Tibial artery (tissue), 4 donors: ENCODE measurements around the gene PROX2.

Source experiments
- DNase-seq, 2 donors: peaks; one replicate each; pipeline ENCODE4 v3.0.0-alpha.2; 2019
- H3K27ac ChIP-seq, 2 donors: fragments of 200-600 bp; sonication (generic) in 1 of 2; 1 replicate in 1 of 2; 2 replicates in 1 of 2; pipeline ENCODE4 v1.5.1; 2018 to 2019; ENCODE audit warnings: mild to moderate bottlenecking in 1 of 2
- H3K27me3 ChIP-seq, 2 donors: fragments of 200-600 bp; sonication (generic) in 1 of 2; one replicate each; pipeline versions ENCODE4 v1.5.1 to v1.6.0; 2016 to 2019
- H3K36me3 ChIP-seq, 3 donors: fragments of 200-600 bp; sonication (generic) in 2 of 3; one replicate each; pipeline ENCODE4 v1.5.1; 2016 to 2019; ENCODE audit warnings: mild to moderate bottlenecking in 2 of 3
- H3K4me1 ChIP-seq, 4 donors: fragments of 200-600 bp; sonication (generic) in 2 of 4; 1 replicate in 3 of 4; 2 replicates in 1 of 4; pipeline ENCODE4 v1.5.1; 2016 to 2019
- H3K4me3 ChIP-seq, 2 donors: fragments of 200-600 bp; sonication (generic) in 1 of 2; 1 replicate in 1 of 2; 2 replicates in 1 of 2; pipeline ENCODE4 v1.5.1; 2018 to 2019; ENCODE audit warnings: mild to moderate bottlenecking in 2 of 2
- H3K9me3 ChIP-seq, 3 donors: fragments of 200-600 bp; sonication (generic) in 1 of 3; one replicate each; pipeline ENCODE4 v1.5.1; 2016 to 2019
- CTCF ChIP-seq, 2 experiments: fragments of 200-600 bp in 1 of 2; fragments of 450-650 bp in 1 of 2; IDR thresholded peaks; one replicate each; pipeline ENCODE4 v1.5.1; 2017 to 2019; ENCODE audit warnings: antibody characterized with exemption in 2 of 2, mild to moderate bottlenecking in 1 of 2, moderate library complexity in 1 of 2
- intact Hi-C: fragments of 100-400 bp; cut with DNase I; formaldehyde crosslinking; loops from one replicate; pipeline ENCODE4 v1.15.0; 2023; ENCODE audit warnings: low total_unique reads

The PROX2 gene, protein sequence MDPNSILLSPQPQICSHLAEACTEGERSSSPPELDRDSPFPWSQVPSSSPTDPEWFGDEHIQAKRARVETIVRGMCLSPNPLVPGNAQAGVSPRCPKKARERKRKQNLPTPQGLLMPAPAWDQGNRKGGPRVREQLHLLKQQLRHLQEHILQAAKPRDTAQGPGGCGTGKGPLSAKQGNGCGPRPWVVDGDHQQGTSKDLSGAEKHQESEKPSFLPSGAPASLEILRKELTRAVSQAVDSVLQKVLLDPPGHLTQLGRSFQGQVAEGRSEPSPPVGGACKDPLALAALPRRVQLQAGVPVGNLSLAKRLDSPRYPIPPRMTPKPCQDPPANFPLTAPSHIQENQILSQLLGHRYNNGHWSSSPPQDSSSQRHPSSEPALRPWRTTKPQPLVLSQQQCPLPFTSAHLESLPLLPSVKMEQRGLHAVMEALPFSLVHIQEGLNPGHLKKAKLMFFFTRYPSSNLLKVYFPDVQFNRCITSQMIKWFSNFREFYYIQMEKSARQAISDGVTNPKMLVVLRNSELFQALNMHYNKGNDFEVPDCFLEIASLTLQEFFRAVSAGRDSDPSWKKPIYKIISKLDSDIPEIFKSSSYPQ

GRCh38 chr14:74875941-74876913, at the start of gene PROX2:
Gene PROX2, minus strand, starts transcription at chr14:74876145. Its CDS starts 12,311 bp downstream, at chr14:74863834.
- no peaks in the 10 kb centered on the region for H3K9me3 ChIP-seq
- H3K27ac ChIP-seq = no peak within 1 kb of the TSS
- intact Hi-C loops = no loop called here
- peaks cover 0 to 5% (median 3%) of the 10 kb centered on the region in 4 donors for H3K4me1 ChIP-seq
- TF ChIP-seq CTCF (IDR thresholded peaks at IDR 0.05) = no peak
- H3K4me3 ChIP-seq = no peak within 1 kb of the TSS
- no peaks in the 10 kb centered on the region for H3K27me3 ChIP-seq
- no peak for DNase-seq
- H3K36me3 ChIP-seq = no peaks in the 10 kb centered on the region

- peak in 1 of 2 donors; percentile 51 for DNase-seq
- H3K4me1 ChIP-seq = peaks cover 0 to 12% (median 7%) of the 10 kb centered on the region in 4 donors
- no peaks in the 10 kb centered on the region for H3K27me3 ChIP-seq
- H3K4me3 ChIP-seq = no peak overlapping the region
- peaks cover 0 to 8% (median 5%) of the 10 kb centered on the region in 3 donors for H3K36me3 ChIP-seq
- intact Hi-C loops = no loop called here
- H3K9me3 ChIP-seq = no peaks in the 10 kb centered on the region
- H3K27ac ChIP-seq = no peak overlapping the region
- no peak for TF ChIP-seq CTCF (IDR thresholded peaks at IDR 0.05)
Measured at GRCh38 chr14:74924061-74924460, 48.1 kb upstream of the PROX2 start.

DNA sequence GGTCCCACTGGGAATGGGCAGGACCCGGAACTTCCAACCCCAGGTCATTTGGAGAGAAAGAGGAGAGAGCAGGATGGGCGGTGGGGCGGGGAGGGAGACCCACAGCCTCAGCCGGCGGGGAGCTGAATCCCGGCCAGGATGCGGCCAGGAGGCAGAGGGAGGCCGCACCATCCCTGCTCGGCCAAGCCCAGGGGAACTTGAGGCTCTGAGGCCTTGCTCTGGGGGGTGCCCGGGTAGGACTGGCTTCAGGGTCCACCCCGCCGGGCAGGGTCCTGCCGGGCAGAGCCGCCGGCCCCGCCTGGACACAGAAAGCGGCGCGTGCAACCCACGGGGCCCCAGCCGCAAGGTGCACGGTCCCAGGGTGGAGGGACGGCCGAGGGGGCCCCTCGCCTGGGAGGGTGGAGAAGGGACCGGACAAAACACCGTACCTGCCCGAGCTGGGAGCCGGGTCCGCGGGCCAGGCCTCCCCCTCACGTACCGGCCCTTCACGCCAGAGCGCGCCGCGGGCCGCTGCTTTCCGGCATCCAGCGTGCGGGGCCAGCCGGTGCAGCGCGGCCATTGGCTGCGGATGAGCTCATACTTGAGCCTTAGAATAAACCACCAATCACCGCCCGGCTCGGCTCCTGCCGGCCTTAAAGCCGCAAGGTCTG, 46.9 kb upstream of the PROX2 start, which contains the start of gene RPS6KL1:
TSS of gene RPS6KL1 (minus strand) at position 509 of the 650 bp plus-strand sequence. CDS start 1,719 bp downstream, outside the sequence.
- H3K9me3 ChIP-seq = no peaks in the 10 kb centered on the region
- no peak for TF ChIP-seq CTCF (IDR thresholded peaks at IDR 0.05)
- peak within 1 kb of the TSS; percentile 59 to 68 for H3K27ac ChIP-seq

GRCh38 chr14:74921987-74922751, 46.2 kb upstream of the PROX2 start:
- Histone ChIP-seq H3K4me3 (peak overlapping the region; percentile 57 to 67), H3K27me3 (no peaks in the 10 kb centered on the region), H3K36me3 (peaks cover 0 to 8% (median 7%) of the 10 kb centered on the region in 3 donors), H3K27ac (peak overlapping the region; percentile 59 to 68), H3K4me1 (peaks cover 0 to 26% (median 23%) of the 10 kb centered on the region in 4 donors), H3K9me3 (no peaks in the 10 kb centered on the region)
- peak in 1 of 2 donors; percentile 48 for DNase-seq
- intact Hi-C loops = no loop called here
- no peak for TF ChIP-seq CTCF (IDR thresholded peaks at IDR 0.05)

More for the DNA sequence above, 46.9 kb upstream of the PROX2 start, which contains the start of gene RPS6KL1:
- H3K4me3 ChIP-seq = peak within 1 kb of the TSS; percentile 57 to 67
- peaks cover 0 to 19% (median 15%) of the 10 kb centered on the region in 4 donors for H3K4me1 ChIP-seq
- intact Hi-C loops = no loop called here
- H3K27me3 ChIP-seq = no peaks in the 10 kb centered on the region
- peak; percentile 79 to 89 for DNase-seq
- peaks cover 0 to 8% (median 7%) of the 10 kb centered on the region in 3 donors for H3K36me3 ChIP-seq
